Measurements from ENCODE around the gene PODXL2. TPM values are rescaled to one million over a fixed set of nuclear protein-coding genes. Genes with fewer than 3 reads are reported as not detected.

Gene PODXL2, protein sequence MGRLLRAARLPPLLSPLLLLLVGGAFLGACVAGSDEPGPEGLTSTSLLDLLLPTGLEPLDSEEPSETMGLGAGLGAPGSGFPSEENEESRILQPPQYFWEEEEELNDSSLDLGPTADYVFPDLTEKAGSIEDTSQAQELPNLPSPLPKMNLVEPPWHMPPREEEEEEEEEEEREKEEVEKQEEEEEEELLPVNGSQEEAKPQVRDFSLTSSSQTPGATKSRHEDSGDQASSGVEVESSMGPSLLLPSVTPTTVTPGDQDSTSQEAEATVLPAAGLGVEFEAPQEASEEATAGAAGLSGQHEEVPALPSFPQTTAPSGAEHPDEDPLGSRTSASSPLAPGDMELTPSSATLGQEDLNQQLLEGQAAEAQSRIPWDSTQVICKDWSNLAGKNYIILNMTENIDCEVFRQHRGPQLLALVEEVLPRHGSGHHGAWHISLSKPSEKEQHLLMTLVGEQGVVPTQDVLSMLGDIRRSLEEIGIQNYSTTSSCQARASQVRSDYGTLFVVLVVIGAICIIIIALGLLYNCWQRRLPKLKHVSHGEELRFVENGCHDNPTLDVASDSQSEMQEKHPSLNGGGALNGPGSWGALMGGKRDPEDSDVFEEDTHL
- 5.9 and 6.9 TPM in 2 replicates for total RNA-seq (2014; rRNA removed; shearing (Covaris generic))

GRCh38 chr3:127628788-127629466 lies at the start of gene PODXL2:
PODXL2 (plus strand) TSS chr3:127629185; CDS start chr3:127629220, 35 bp downstream.
- peak; percentile 66 for DNase-seq (ENCODE audit: low read depth)

DNA sequence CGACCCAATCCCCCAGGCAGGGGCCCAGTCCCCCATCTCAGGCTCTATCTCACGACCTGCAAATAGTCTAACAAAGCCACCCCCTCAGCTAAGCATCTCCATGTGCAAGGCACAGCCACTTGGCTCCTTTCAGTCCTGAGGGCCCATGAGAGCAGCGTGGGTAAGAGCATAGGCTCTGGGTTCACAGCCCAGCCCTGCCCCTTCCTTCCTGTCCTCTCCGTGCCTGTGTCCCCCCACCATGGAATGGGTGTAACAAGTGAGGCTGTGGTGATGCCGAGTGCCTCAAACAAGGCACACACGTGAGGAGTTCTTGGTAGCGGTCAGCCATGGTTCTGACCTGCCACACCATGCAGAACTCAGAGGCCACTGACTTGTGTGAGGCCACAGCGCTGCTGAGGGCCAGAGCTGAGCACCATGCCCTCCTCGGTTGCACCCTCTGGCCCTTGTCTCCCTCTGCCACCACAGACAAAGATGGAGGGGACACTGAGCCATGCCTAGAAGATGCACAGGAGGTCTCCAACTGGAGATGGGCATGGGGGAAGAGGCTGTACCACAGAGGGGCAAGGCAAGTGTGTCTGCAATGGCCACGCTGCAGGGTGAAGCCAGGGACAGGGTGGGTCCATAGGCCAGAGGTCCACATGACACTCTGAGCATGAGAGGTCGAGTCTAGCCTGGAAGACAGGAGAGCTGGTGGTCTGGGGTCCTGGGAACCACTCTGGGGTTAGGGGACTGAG lies 48.5 kb upstream of the PODXL2 start:
- no peak for DNase-seq (ENCODE audit: low read depth)

DNA sequence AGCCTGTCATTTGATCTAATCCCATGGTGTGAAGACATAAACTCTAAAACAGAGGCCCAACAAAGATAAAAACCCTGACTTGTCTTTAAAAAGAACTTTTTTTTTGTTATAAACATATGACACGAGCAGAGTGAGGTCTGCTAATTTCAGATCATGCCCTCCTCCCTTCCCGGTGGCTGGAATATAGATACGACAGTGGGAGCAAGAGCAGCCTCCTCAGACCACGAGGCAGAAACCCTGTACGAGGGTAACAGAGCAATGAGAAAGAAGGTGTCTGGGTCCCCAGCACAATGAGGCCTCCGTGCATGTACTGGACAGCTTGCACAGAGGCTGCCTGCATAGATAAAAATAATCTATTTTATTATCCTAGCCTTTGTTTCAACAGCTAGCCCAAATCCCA lies 44.3 kb upstream of the PODXL2 start:
- no peak for DNase-seq (ENCODE audit: low read depth)

DNA sequence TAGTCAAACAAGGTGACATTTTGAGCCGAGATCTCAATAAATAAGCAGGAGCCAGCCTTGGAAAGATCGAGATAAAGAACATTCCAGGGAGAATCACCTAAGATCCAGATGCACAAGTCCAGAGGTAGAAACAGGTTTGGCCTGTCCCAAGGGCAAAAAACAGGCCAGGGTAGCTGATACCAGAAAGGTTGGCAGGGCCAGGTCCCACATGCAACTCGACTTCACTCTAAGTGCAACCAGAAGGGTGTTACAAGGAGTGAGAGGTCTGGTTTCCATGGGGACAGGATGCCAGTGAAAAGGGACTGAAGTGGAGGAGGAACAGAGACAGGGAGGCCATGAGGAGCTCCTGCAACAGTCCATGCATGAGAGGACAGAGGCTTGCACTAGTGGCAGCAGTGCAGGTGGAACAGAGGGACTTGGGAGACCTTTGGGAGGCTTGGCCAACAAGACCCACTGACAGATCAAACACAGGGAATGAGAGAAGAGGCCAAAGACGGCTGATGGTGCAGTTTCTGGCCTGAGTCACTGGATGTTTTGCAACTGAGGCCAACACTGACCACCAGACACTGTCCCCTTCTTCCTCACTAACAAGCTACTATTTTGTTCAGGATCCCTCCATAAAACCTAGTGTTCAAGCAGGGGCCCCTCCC lies 43.7 kb upstream of the PODXL2 start:
- no peak for DNase-seq (ENCODE audit: low read depth)

- no peak for DNase-seq (ENCODE audit: low read depth)
Observed at GRCh38 chr3:127585813-127586413, 43.1 kb upstream of the PODXL2 start.

DNA sequence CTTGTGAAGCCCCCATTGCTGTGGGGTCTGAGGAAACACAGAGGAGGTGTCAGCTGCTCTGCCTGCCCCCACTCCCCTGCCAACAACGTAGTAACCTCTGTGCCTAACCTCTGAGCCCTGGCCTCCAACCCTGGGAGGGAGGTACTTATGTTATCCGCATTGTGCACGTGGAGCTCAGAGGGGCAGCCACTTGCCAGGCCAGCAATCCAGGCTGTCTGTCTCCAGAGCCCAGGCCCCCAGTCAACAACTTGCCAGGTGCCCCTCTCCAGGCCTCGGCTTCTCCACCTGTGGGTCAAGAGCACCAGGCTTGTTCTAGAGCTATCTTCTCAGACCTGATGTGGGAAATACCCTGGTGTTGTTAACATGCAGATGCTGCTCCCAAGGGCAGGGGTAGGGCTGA lies 41.1 kb upstream of the PODXL2 start:
- DNase-seq (ENCODE audit: low read depth) = no peak

GRCh38 chr3:127588806-127589577 lies 40.0 kb upstream of the PODXL2 start:
- peak; percentile 83 for DNase-seq (ENCODE audit: low read depth)

GRCh38 chr3:127589600-127590281 lies 39.2 kb upstream of the PODXL2 start:
- peak; percentile 41 for DNase-seq (ENCODE audit: low read depth)

GRCh38 chr3:127590282-127590592 lies 38.7 kb upstream of the PODXL2 start:
- DNase-seq (ENCODE audit: low read depth) = no peak

DNA sequence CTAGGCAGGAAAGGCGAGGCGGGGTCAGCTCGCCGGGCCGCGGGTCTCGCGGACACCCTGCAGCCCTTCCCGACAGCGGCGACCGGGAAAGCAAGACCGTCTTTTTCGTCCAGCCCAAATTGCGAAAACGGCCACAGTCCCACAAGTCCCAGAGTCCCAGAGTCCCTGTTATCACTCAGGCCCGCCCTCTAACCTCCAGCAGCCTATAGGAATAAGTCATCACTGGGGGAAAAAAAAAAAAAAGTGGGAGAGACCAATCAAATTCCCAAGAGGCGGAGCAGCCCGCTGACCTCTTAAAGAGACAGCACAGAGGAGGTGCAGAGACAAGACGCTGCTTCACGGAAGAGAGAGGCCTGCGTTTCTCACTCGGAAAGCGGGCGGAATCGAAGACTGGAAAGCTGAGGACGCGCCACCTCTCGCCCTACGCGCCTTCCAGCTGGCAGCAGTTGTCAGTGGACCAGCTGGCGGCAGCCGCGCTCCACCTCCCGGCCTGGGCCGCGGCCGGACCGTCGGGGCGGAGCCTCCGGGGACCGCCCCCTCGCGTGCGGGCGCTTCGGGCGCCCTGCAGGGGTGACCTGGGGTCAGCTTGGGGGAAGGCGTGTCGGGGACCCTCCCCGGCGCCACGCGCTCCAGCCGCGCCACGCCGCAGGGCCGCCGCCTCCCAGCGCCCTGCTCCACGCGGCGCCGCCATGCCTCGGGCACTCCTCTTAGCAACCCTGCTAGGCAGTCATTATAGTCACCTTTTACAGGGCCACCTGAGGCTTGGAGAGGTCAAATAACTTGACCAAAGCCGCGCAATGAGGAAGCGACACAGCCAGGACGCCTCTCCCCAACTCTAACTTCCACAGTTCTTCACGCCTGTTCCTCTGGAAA lies 38.2 kb upstream of the PODXL2 start, which contains the start of gene TPRA1:
Gene TPRA1 (minus strand): TSS at position 141 of the 873 bp plus-strand sequence. CDS start 10,587 bp downstream, outside the sequence.
- DNase-seq (ENCODE audit: low read depth) = peak; percentile 99

DNA sequence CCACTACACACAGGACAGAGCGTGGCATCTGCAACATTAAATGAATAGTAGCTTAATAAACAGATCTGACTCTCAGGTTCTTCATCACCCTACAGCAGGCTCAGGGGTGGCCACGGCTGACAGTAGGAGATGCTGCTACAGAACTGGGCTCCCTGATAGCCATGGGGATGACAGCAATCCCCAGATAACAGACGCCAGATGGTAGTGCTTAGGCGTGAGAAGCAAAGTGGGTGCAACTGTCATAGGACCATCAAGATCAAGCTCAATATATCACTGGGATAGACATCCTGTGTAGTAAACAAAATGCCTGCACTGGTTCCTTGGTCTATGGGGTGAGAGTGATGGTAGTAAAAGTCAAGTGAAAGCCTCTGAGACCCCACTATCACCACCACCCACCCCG lies 35.8 kb upstream of the PODXL2 start:
- no peak for DNase-seq (ENCODE audit: low read depth)

GRCh38 chr3:127595303-127595702 lies 33.7 kb upstream of the PODXL2 start:
- DNase-seq (ENCODE audit: low read depth) = no peak

DNA sequence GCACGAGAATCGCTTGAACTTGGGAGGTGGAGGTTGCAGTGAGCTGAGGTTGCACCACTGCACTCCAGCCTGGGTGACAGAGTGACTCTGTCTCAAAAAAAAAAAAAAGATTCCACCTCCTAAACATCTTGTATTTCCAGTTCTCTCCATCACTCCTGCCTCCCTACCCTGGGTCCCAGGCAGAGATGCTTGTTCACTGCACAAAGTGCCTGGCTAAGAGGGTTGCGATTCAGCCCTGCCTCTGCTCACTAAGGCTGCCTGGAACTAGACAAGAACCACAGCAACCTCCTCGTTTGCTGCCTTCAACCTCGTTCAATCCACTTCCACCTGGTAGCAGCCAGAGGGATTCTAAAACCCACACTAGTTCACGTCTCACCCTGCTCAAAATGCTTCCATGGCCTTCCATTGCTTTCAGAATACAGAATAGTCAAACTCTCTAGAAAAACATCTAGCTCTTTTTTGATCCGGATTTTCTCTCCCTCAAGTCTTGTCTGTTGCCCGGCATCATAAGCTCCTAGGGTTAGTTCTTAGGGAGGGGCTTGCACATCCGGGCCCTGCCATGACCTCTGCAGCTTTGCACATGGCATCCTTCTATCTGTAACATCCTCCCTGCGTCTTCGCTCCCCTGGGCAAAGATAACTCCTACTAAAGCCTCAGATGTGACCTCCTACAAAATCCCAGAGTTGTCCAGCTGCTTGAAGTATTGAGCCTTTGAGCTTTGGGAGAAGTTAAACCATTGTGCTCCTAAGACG lies 31.8 kb upstream of the PODXL2 start:
- no peak for DNase-seq (ENCODE audit: low read depth)

DNA sequence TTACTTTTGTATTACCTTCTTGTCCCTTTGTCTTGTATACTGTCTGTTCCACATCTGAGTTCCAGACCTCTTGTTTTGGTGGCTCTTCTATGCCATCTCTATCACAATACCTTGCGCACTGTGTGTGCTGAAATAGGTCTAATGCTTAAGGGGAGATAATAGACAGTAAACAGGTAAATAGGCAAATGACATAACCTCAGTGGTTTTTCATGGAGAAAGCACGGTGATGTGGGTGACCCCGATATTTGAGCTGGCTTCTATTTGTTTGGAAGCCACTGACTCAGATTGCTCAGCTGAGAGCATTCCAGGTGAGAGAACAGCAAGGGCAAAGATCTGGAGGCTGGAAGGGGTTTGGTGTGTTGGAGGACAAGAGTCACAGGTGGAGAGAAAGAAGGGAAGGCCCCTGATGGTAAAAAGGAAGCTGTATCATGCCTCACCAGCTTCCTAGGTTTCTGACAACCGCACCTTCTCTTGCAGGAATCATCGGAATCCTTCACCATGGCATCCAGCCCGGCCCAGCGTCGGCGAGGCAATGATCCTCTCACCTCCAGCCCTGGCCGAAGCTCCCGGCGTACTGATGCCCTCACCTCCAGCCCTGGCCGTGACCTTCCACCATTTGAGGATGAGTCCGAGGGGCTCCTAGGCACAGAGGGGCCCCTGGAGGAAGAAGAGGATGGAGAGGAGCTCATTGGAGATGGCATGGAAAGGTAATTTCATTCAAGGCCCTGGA lies 30.0 kb upstream of the PODXL2 start:
- DNase-seq (ENCODE audit: low read depth) = no peak

GRCh38 chr3:127600749-127601456 lies 28.1 kb upstream of the PODXL2 start:
- no peak for DNase-seq (ENCODE audit: low read depth)

DNA sequence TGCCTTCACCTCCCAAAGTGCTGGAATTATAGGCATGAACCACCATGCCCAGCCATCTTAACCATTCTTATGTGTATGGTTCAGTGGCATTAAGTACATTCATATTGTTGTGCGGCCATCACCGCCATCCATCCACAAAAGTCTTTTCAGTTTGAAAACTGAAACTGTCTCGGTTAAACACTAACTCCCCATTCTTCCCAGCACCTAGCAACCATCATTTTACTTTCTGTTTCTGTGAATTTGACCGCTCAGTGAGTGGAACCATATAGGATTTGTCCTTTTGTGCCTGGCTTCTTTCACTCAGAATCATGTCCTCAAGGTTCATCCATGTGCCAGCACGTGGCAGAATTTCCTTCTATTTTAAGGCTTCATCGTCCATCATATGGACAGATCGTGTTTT lies 24.9 kb upstream of the PODXL2 start:
- no peak for DNase-seq (ENCODE audit: low read depth)

Data from RPMI7951 (cell line).